ENCODE results near the gene FABP6.

FABP6 gene

DNA sequence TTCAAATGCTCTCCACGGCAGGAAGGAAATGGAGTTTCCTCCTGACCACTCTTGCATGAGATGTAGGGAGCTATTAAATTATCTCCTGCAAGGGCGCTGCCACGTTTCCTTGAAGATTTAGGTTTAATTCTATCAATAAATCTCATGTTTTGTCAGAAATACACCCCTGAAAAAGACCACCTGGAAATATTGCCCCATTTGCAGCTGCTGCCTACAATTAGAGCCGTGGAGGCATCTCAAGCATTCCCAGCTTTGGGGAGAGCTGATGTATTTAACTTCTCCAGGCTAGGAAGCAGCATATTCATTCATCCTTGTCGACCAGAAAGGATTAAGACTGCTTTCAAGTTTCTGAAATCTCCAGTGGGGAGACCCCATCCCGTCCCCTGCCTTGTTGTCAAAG is 42.5 kb downstream of the FABP6 start:
- TF ChIP-seq, protein P1, sequence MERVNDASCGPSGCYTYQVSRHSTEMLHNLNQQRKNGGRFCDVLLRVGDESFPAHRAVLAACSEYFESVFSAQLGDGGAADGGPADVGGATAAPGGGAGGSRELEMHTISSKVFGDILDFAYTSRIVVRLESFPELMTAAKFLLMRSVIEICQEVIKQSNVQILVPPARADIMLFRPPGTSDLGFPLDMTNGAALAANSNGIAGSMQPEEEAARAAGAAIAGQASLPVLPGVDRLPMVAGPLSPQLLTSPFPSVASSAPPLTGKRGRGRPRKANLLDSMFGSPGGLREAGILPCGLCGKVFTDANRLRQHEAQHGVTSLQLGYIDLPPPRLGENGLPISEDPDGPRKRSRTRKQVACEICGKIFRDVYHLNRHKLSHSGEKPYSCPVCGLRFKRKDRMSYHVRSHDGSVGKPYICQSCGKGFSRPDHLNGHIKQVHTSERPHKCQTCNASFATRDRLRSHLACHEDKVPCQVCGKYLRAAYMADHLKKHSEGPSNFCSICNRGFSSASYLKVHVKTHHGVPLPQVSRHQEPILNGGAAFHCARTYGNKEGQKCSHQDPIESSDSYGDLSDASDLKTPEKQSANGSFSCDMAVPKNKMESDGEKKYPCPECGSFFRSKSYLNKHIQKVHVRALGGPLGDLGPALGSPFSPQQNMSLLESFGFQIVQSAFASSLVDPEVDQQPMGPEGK (CRISPR knock-in tag; IDR thresholded peaks at IDR 0.05; ENCODE audit: borderline replicate concordance), result no peak
- TF ChIP-seq ZC3H10 (CRISPR knock-in tag; IDR thresholded peaks at IDR 0.05), result no peak
- no peak for TF ChIP-seq BACH2 (CRISPR knock-in tag; IDR thresholded peaks at IDR 0.05; ENCODE audit: borderline replicate concordance)
- TF ChIP-seq ISL1 (CRISPR knock-in tag; IDR thresholded peaks at IDR 0.05), result no peak
- no peak for TF ChIP-seq GLIS3 (CRISPR knock-in tag; IDR thresholded peaks at IDR 0.05)
- TF ChIP-seq, protein P2, sequence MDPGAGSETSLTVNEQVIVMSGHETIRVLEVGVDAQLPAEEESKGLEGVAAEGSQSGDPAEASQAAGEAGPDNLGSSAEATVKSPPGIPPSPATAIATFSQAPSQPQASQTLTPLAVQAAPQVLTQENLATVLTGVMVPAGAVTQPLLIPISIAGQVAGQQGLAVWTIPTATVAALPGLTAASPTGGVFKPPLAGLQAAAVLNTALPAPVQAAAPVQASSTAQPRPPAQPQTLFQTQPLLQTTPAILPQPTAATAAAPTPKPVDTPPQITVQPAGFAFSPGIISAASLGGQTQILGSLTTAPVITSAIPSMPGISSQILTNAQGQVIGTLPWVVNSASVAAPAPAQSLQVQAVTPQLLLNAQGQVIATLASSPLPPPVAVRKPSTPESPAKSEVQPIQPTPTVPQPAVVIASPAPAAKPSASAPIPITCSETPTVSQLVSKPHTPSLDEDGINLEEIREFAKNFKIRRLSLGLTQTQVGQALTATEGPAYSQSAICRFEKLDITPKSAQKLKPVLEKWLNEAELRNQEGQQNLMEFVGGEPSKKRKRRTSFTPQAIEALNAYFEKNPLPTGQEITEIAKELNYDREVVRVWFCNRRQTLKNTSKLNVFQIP (CRISPR knock-in tag; IDR thresholded peaks at IDR 0.05; ENCODE audit: borderline replicate concordance, low read depth), result no peak
- TF ChIP-seq, protein P3, sequence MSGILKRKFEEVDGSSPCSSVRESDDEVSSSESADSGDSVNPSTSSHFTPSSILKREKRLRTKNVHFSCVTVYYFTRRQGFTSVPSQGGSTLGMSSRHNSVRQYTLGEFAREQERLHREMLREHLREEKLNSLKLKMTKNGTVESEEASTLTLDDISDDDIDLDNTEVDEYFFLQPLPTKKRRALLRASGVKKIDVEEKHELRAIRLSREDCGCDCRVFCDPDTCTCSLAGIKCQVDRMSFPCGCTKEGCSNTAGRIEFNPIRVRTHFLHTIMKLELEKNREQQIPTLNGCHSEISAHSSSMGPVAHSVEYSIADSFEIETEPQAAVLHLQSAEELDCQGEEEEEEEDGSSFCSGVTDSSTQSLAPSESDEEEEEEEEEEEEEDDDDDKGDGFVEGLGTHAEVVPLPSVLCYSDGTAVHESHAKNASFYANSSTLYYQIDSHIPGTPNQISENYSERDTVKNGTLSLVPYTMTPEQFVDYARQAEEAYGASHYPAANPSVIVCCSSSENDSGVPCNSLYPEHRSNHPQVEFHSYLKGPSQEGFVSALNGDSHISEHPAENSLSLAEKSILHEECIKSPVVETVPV (CRISPR knock-in tag; IDR thresholded peaks at IDR 0.05), result no peak
- TF ChIP-seq TOX (CRISPR knock-in tag; IDR thresholded peaks at IDR 0.05; ENCODE audit: borderline replicate concordance), result no peak
- TF ChIP-seq ZFP30 (CRISPR knock-in tag; IDR thresholded peaks at IDR 0.05), result no peak
- no peak for TF ChIP-seq RARB (CRISPR knock-in tag; IDR thresholded peaks at IDR 0.05)
- TF ChIP-seq, protein P4, sequence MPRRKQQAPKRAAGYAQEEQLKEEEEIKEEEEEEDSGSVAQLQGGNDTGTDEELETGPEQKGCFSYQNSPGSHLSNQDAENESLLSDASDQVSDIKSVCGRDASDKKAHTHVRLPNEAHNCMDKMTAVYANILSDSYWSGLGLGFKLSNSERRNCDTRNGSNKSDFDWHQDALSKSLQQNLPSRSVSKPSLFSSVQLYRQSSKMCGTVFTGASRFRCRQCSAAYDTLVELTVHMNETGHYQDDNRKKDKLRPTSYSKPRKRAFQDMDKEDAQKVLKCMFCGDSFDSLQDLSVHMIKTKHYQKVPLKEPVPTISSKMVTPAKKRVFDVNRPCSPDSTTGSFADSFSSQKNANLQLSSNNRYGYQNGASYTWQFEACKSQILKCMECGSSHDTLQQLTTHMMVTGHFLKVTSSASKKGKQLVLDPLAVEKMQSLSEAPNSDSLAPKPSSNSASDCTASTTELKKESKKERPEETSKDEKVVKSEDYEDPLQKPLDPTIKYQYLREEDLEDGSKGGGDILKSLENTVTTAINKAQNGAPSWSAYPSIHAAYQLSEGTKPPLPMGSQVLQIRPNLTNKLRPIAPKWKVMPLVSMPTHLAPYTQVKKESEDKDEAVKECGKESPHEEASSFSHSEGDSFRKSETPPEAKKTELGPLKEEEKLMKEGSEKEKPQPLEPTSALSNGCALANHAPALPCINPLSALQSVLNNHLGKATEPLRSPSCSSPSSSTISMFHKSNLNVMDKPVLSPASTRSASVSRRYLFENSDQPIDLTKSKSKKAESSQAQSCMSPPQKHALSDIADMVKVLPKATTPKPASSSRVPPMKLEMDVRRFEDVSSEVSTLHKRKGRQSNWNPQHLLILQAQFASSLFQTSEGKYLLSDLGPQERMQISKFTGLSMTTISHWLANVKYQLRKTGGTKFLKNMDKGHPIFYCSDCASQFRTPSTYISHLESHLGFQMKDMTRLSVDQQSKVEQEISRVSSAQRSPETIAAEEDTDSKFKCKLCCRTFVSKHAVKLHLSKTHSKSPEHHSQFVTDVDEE (CRISPR knock-in tag; IDR thresholded peaks at IDR 0.05), result no peak
- TF ChIP-seq, protein P5, sequence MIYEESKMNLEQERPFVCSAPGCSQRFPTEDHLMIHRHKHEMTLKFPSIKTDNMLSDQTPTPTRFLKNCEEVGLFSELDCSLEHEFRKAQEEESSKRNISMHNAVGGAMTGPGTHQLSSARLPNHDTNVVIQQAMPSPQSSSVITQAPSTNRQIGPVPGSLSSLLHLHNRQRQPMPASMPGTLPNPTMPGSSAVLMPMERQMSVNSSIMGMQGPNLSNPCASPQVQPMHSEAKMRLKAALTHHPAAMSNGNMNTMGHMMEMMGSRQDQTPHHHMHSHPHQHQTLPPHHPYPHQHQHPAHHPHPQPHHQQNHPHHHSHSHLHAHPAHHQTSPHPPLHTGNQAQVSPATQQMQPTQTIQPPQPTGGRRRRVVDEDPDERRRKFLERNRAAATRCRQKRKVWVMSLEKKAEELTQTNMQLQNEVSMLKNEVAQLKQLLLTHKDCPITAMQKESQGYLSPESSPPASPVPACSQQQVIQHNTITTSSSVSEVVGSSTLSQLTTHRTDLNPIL (CRISPR knock-in tag; IDR thresholded peaks at IDR 0.05; ENCODE audit: low read depth), result no peak
- TF ChIP-seq SNAI2 (CRISPR knock-in tag; IDR thresholded peaks at IDR 0.05), result no peak
- no peak for TF ChIP-seq OSR1 (CRISPR knock-in tag; IDR thresholded peaks at IDR 0.05)
- no peak for TF ChIP-seq ARNTL (CRISPR knock-in tag; IDR thresholded peaks at IDR 0.05; ENCODE audit: borderline replicate concordance, low read depth)
- TF ChIP-seq PPARA (CRISPR knock-in tag; IDR thresholded peaks at IDR 0.05; ENCODE audit: borderline replicate concordance), result no peak
- no peak for ATAC-seq

DNA sequence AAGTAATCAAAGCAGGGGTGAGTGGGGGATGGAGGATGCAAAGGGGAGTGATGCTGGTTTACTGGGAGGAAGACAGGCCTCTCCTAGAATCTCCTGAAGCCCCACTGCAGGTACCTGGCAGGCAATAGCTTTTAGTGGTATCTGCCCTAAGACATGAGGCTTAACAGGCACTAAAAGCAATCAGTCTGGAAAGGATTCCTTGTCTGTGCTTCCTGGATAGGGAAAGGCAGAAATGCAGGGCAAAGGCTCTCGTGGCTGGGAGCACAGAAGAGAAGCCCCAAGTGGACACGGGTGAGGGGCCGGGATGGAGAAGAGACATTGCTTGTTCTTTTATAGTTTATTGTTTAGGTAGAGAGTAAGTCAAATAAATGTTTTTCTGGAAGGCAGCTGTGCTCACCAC is 43.0 kb downstream of the FABP6 start:
- TF ChIP-seq, protein P3 (CRISPR knock-in tag; IDR thresholded peaks at IDR 0.05), result no peak
- TF ChIP-seq SNAI2 (CRISPR knock-in tag; IDR thresholded peaks at IDR 0.05) (no peak), ZNF8 (CRISPR knock-in tag; IDR thresholded peaks at IDR 0.05) (no peak), ARNTL (CRISPR knock-in tag; IDR thresholded peaks at IDR 0.05; ENCODE audit: borderline replicate concordance, low read depth) (no peak), CSDC2 (CRISPR knock-in tag; IDR thresholded peaks at IDR 0.05) (no peak), BACH2 (CRISPR knock-in tag; IDR thresholded peaks at IDR 0.05; ENCODE audit: borderline replicate concordance) (no peak), ESRRG (CRISPR knock-in tag; IDR thresholded peaks at IDR 0.05) (no peak), ZFP3 (CRISPR knock-in tag; IDR thresholded peaks at IDR 0.05) (no peak), TOX (CRISPR knock-in tag; IDR thresholded peaks at IDR 0.05; ENCODE audit: borderline replicate concordance) (no peak), RARB (CRISPR knock-in tag; IDR thresholded peaks at IDR 0.05) (no peak), ISL1 (CRISPR knock-in tag; IDR thresholded peaks at IDR 0.05) (no peak)
- TF ChIP-seq, protein P2 (CRISPR knock-in tag; IDR thresholded peaks at IDR 0.05; ENCODE audit: borderline replicate concordance, low read depth), result no peak
- TF ChIP-seq, protein P5 (CRISPR knock-in tag; IDR thresholded peaks at IDR 0.05; ENCODE audit: low read depth), result no peak
- no peak for ATAC-seq

Measured in SK-N-SH treated with all-trans-retinoic acid at 6 μM for 48 hours (cell line).